Stimulated activated CD8-positive, alpha-beta memory T cell treated with anti-CD3 and anti-CD28 coated beads, Interleukin-15, amount 100 ng/mL, for 24 hours (primary cell): ENCODE measurements around the gene THADA.

Experiments
- DNase-seq: peaks from one replicate; pipeline ENCODE4 v3.0.0-alpha.2; 2020; ENCODE audit warnings: low read depth

THADA gene

GRCh38 chr2:43274055-43274454 is 321.8 kb downstream of the THADA start:
- no peak for DNase-seq

GRCh38 chr2:43273529-43273928 is 322.3 kb downstream of the THADA start:
- no peak for DNase-seq

- no peak for DNase-seq
Measured at GRCh38 chr2:43270930-43271615, 324.8 kb downstream of the THADA start.

- no peak for DNase-seq
Measured at GRCh38 chr2:43270461-43270860, 325.4 kb downstream of the THADA start.

GRCh38 chr2:43269706-43270105 is 326.1 kb downstream of the THADA start:
- DNase-seq, result no peak

GRCh38 chr2:43269074-43269572 is 326.7 kb downstream of the THADA start:
- DNase-seq, result no peak

- DNase-seq, result no peak
Measured at GRCh38 chr2:43268066-43268953, 327.5 kb downstream of the THADA start.

GRCh38 chr2:43267381-43267780 is 328.5 kb downstream of the THADA start:
- no peak for DNase-seq

- no peak for DNase-seq
Measured at GRCh38 chr2:43266711-43267111, 329.1 kb downstream of the THADA start.

GRCh38 chr2:43265421-43265820 is 330.4 kb downstream of the THADA start:
- no peak for DNase-seq

GRCh38 chr2:43265001-43265400 is 330.8 kb downstream of the THADA start:
- DNase-seq, result no peak

GRCh38 chr2:43262951-43263350 is 332.9 kb downstream of the THADA start:
- no peak for DNase-seq

- DNase-seq, result no peak
Measured at GRCh38 chr2:43262239-43262638, 333.6 kb downstream of the THADA start.

- DNase-seq, result no peak
Measured at GRCh38 chr2:43259512-43259911, 336.3 kb downstream of the THADA start.

- DNase-seq, result no peak
Measured at GRCh38 chr2:43258547-43259156, 337.2 kb downstream of the THADA start.

GRCh38 chr2:43255296-43255910 is 340.4 kb downstream of the THADA start:
- DNase-seq, result no peak

GRCh38 chr2:43254331-43254730 is 341.5 kb downstream of the THADA start:
- DNase-seq, result no peak

- no peak for DNase-seq
Measured at GRCh38 chr2:43251171-43251731, 344.6 kb downstream of the THADA start.

GRCh38 chr2:43250015-43250414 is 345.8 kb downstream of the THADA start:
- no peak for DNase-seq

GRCh38 chr2:43248621-43249020 is 347.2 kb downstream of the THADA start:
- DNase-seq, result no peak

GRCh38 chr2:43246641-43247040 is 349.2 kb downstream of the THADA start:
- no peak for DNase-seq

GRCh38 chr2:43241558-43241957 is 354.3 kb downstream of the THADA start:
- DNase-seq, result no peak
